Body of pancreas (tissue), 4 donors: ENCODE data around the gene ACAD10. TPM values are rescaled to one million over a fixed set of nuclear protein-coding genes. Genes with fewer than 3 reads are reported as not detected.

ENCODE experiments used
- ATAC-seq: fragments of 150-250 bp; one replicate; pipeline ENCODE4 v1.9.1; 2016
- DNase-seq, 4 donors: peaks; one replicate each; pipeline ENCODE4 v3.0.0-alpha.2; 2019
- H3K27ac ChIP-seq, 4 donors: fragments of 200-600 bp; sonication (generic); 1 replicate in 3 of 4; 2 replicates in 1 of 4; pipeline versions ENCODE4 v1.5.1 to v1.6.1; 2016 to 2019; ENCODE audit warnings: mild to moderate bottlenecking in 1 of 4, mixed read lengths in 1 of 4, moderate library complexity in 1 of 4
- H3K27me3 ChIP-seq, 2 donors: fragments of 200-600 bp; sonication (generic); one replicate each; pipeline ENCODE4 v1.6.0; 2016; ENCODE audit warnings: mild to moderate bottlenecking in 1 of 2
- H3K36me3 ChIP-seq, 2 donors: fragments of 200-600 bp; sonication (generic); replicated peaks in 1 of 2; 2 replicates each; pipeline ENCODE4 v1.5.1; 2016; ENCODE audit warnings: low read depth in 2 of 2; ENCODE audit not compliant: insufficient read depth in 1 of 2
- H3K4me1 ChIP-seq: fragments of 200-600 bp; sonication (generic); one replicate; pipeline ENCODE4 v1.6.0; 2016
- H3K4me3 ChIP-seq, 2 donors: fragments of 200-600 bp; sonication (generic); 1 replicate in 1 of 2; 2 replicates in 1 of 2; pipeline ENCODE4 v1.5.1; 2016 to 2019
- H3K9me3 ChIP-seq, 3 donors: fragments of 200-600 bp; sonication (generic); 1 replicate in 2 of 3; 2 replicates in 1 of 3; pipeline ENCODE4 v1.5.1; 2016
- CTCF ChIP-seq, 7 experiments: fragments of 450-650 bp in 4 of 7; fragments of 200-600 bp in 3 of 7; sonication (generic) in 3 of 7; IDR thresholded peaks; one replicate each; pipeline ENCODE4 v1.5.1; 2016 to 2019; ENCODE audit warnings: antibody characterized with exemption in 7 of 7
- POLR2A ChIP-seq, 3 donors: fragments of 450-650 bp; IDR thresholded peaks; one replicate each; pipeline ENCODE4 v1.6.1; 2016; ENCODE audit warnings: antibody characterized with exemption in 3 of 3, mild to moderate bottlenecking in 2 of 3
- WGBS, 2 donors: methylation state at CpG; one replicate each; pipeline ENCODE4 v1.1.5; 2017; 5-methylcytosine and 5-hydroxymethylcytosine counted together
- intact Hi-C: fragments of 100-400 bp; cut with DNase I; formaldehyde crosslinking; loops from one replicate; pipeline ENCODE4 v1.15.1; 2023
- total RNA-seq, 2 donors: library from RNA; depleted of rRNA; stranded (reverse); fragments of >200 nt; gene quantifications; one replicate each; pipeline ENCODE4 v1.1.0, GENCODE V29; 2016

ACAD10 gene
- total RNA-seq, 2 donors from 2014 or later, result 20.8 to 35.3 TPM

DNA sequence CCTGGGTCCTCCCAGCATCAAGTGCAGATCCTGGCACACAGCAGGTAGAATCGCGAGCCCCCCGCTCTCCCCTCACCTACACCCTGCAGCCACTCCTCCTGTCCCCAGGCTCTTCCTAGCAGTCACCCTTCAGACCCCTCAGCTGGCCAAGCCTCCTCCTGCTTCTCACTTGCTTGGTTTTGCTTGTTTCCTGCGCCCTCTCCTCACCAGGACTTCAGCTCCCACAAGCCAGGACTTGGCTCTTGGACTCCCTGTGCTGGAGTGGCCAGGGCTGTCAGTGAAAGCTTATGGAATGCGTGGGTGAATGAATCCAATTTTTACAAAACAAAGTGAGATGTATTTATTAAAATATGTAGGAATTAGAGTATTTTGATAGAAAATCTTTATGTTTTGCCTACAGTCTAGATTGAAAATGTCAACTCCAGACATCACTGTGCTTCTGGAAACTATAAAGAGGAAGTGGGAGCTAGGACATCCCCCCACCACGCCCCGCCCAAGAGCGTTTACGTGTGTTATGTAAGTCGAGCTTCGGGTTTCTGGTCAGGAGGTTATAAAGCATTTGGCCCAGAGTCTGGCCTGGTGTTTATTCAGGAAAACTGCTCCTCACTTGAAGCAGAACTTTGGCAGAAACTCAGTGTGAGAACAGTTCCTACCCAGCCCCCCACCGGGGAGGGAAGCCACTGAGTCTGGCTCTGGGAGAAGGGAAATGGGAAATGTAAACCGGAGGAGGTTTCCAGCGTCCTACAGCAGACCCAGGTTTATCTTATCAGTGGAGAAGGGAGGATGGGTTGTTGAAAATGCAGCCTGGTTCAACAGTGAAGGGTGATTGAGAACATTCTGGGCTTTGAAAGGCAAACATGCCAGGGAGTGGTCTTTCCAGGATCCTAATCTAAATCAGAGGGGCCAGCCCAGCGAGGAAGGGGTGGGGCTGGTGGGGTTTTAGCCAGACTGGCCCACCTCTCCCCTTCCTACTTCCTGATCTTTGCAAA lies 89.6 kb downstream of the ACAD10 start:
- Histone ChIP-seq H3K36me3 (no peaks in the 10 kb centered on the region), H3K27ac (peak overlapping the region; percentile 91 to 96 (median 94)), H3K27me3 (no peaks in the 10 kb centered on the region), H3K4me3 (no peak overlapping the region), H3K4me1 (peaks cover 82% of the 10 kb centered on the region), H3K9me3 (no peaks in the 10 kb centered on the region)
- DNase-seq (peak; percentile 80 to 94 (median 89)), ATAC-seq (peak; percentile 52)
- WGBS, 2 donors, result 9 to 14% methylated on average over 15 of the region's 15 CpGs
- TF ChIP-seq POLR2A (IDR thresholded peaks at IDR 0.05), result peak in 2 of 3 donors; percentile 41 to 62
- TF ChIP-seq CTCF (IDR thresholded peaks at IDR 0.05), result no peak
- intact Hi-C loops, result no loop called here

GRCh38 chr12:111776836-111777344 lies 91.0 kb downstream of the ACAD10 start:
- Histone ChIP-seq H3K4me1 (peaks cover 95% of the 10 kb centered on the region), H3K27ac (peak overlapping the region; percentile 91 to 96 (median 94)), H3K9me3 (no peaks in the 10 kb centered on the region), H3K36me3 (no peaks in the 10 kb centered on the region), H3K27me3 (no peaks in the 10 kb centered on the region), H3K4me3 (no peak overlapping the region)
- WGBS, 2 donors, result 47 to 56% methylated on average over 3 of the region's 3 CpGs
- no peak for DNase-seq
- ATAC-seq, result no peak
- TF ChIP-seq POLR2A (IDR thresholded peaks at IDR 0.05), result no peak
- intact Hi-C loops, result no loop called here

- Histone ChIP-seq H3K4me1 (peaks cover 94% of the 10 kb centered on the region), H3K27me3 (no peaks in the 10 kb centered on the region), H3K27ac (peak overlapping the region; percentile 91 to 96 (median 94)), H3K36me3 (no peaks in the 10 kb centered on the region), H3K9me3 (no peaks in the 10 kb centered on the region), H3K4me3 (no peak overlapping the region)
- WGBS, 2 donors, result 11 to 13% methylated on average over 11 to 16 of the region's 16 CpGs
- peak; percentile 87 for ATAC-seq
- intact Hi-C loops, result no loop called here
- DNase-seq, result peak; percentile 87 to 96 (median 92)
- TF ChIP-seq CTCF (IDR thresholded peaks at IDR 0.05) (peak in 2 of 7 experiments; percentile 11 to 29), POLR2A (IDR thresholded peaks at IDR 0.05) (peak in 2 of 3 donors; percentile 40 to 45)
Observed at GRCh38 chr12:111777345-111778045, 91.6 kb downstream of the ACAD10 start.

- Histone ChIP-seq H3K27me3 (no peaks in the 10 kb centered on the region), H3K4me3 (no peak overlapping the region), H3K4me1 (peaks cover 71% of the 10 kb centered on the region), H3K36me3 (peaks cover 0 to 12% of the 10 kb centered on the region in 2 donors), H3K9me3 (no peaks in the 10 kb centered on the region), H3K27ac (peak overlapping the region; percentile 40 to 69 (median 62))
- no peak for DNase-seq
- ATAC-seq, result no peak
- TF ChIP-seq CTCF (IDR thresholded peaks at IDR 0.05) (no peak), POLR2A (IDR thresholded peaks at IDR 0.05) (no peak)
- intact Hi-C loops, result no loop called here
- WGBS, 2 donors, result 84 to 91% methylated on average over 10 of the region's 10 CpGs
Observed at GRCh38 chr12:111780166-111780565, 94.3 kb downstream of the ACAD10 start.

GRCh38 chr12:111780615-111781014 lies 94.8 kb downstream of the ACAD10 start:
- peaks cover 71% of the 10 kb centered on the region for H3K4me1 ChIP-seq
- H3K9me3 ChIP-seq, result no peaks in the 10 kb centered on the region
- no peak overlapping the region for H3K4me3 ChIP-seq
- 77 to 86% methylated on average over 5 of the region's 5 CpGs for WGBS, 2 donors
- DNase-seq (peak; percentile 54 to 82 (median 60)), ATAC-seq (peak; percentile 43)
- no peaks in the 10 kb centered on the region for H3K27me3 ChIP-seq
- peaks cover 0 to 16% of the 10 kb centered on the region in 2 donors for H3K36me3 ChIP-seq
- peak overlapping the region; percentile 40 to 69 (median 62) for H3K27ac ChIP-seq
- intact Hi-C loops, result no loop called here
- TF ChIP-seq POLR2A (IDR thresholded peaks at IDR 0.05) (peak in 2 of 3 donors; percentile 16 to 22), CTCF (IDR thresholded peaks at IDR 0.05) (no peak)
